Right forelimb (tissue), 1 donor: ENCODE measurements around the gene SPTBN2.

ENCODE experiments used
- DNase-seq: peaks from one replicate; pipeline ENCODE4 v3.0.0-alpha.2; 2018

The SPTBN2 gene

DNA sequence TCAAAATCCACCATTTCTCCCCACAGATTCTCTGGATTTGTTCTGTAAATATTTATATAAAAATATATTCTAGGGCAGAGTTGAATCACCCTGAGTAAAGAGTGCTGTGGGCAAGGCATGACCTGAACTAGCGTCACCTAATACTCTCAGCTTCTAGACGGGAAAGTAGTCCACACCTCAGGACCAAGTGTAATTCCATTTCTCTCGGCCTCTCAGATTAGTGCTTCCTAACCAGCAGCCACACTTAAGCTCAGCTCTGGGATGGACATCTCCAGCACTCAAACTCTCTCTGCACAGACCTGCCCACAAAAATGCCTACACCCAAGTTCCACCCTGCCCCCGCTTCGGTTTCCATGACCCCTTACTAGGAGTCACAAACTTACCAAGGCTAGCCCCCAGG, 5.3 kb downstream of the SPTBN2 start:
- no peak for DNase-seq

DNA sequence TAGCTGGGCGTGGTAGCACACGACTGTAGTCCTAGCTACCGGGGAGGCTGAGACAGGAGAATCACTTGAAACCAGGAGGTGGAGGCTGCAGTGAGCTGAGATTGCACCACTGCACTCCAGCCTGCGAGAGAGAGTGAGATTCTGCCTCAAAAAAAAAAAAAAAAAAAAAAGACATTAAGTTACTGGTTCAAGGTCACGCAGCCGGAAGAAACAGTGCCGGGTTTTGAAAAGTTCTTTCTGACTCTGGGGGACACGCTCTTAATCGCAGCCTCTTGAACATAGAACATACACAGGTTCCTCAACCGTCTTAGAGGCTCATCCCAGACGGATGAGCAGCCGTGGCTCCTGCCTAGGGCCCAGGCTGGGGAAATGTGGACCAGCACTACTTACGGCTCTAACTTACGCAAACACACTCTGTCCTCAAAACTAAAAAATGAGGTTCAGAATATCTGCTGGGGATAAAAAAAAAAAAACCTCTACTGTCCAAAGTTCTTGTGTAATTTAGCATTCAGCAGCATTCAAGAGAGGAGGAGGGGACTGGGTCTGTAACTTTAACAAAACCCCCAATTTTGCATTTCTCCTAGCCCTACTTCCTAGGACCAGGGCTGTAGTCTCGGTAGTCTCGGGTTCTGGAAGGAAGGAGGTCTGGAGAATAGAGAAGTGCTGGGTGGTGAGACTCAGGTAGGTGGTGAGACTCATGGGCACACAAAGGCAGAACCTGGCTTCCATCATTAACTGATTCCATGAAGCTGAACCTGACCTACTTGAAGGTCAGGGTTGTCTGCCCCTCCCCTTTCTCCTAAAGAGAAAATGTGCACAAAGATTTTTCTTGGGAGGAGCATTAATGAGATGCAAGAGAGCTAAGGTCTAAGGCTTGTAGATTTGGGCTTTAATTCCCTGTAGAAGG, 6.0 kb downstream of the SPTBN2 start:
- no peak for DNase-seq

DNA sequence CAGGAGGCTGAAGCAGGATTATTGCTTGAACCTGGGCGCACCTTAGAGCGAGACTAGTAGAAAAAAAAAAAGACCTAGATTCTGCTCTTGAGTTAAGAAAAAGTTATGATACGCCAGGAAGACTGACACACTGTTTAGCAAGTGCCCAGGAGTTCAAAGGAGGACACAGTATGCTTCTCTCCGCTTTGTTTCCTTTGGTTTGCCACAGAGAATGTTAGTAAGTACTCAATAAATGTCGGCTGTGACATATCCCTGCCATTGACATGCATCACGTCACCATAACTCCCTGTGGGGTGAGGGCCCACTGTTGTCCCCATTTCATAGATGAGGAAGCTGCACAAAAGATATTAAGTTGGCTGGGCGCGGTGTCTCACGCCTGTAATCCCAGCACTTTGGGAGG, 7.1 kb downstream of the SPTBN2 start:
- no peak for DNase-seq

DNA sequence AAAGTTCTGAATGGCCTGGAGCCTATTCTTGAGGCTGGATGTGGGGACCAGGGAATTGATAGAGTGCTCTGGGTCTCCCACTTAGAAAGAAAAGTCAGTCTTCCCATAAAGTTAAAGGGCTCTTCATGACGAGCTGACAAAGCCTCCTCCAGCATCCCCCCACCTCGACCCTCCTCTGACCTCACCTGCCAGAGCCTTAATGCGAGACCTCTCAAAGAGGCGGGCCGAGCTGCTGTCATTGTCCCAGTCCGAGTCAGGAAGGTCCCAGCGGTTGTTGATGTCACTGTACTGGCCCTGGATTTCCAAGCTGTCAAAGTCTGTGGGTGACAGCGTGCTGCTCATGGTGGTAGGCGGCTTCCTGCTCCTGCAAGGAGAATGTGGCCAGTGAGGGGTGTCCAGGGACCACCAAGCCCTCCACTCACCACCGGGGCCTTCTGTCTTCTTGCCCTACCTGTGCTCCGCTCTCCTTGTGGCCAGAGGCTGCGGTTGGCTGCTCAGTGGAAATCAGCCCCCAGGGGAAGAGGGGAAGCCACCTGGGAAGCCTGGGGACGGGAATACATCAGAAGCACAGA, 8.0 kb downstream of the SPTBN2 start:
- DNase-seq = no peak

DNA sequence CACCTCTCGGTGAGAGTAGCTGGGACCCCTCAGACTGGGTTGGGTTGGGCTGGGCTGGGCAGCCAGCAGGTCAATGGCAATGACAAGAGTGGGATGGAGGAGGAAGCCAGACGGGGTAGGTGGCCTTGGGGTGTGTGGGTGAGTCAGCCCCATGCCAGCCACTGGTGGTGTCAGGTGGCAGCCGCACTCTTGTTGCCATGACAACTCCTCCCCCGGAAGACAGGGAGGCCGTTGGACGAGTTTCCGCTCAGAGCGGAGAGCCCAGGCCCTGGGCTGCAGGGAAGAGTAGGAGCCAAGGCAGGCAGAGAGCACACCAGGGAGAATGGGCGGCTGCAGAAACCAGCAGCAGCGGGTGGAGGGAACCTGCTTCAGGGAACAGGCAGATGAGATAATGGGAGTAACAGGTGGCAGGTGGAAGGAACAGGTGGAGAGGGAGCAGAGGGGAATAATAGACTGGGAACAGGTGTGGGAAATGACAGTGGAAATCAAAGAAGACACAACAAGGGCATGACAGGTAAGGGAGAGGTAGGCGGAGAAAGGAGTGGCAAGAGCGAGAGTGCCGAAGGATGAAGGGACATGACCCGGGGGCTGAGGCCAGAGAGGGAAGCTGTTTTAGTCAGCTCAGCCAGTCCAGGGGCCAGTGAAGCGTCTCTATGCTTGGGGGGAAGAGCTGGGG, 8.7 kb downstream of the SPTBN2 start:
- DNase-seq = no peak

DNA sequence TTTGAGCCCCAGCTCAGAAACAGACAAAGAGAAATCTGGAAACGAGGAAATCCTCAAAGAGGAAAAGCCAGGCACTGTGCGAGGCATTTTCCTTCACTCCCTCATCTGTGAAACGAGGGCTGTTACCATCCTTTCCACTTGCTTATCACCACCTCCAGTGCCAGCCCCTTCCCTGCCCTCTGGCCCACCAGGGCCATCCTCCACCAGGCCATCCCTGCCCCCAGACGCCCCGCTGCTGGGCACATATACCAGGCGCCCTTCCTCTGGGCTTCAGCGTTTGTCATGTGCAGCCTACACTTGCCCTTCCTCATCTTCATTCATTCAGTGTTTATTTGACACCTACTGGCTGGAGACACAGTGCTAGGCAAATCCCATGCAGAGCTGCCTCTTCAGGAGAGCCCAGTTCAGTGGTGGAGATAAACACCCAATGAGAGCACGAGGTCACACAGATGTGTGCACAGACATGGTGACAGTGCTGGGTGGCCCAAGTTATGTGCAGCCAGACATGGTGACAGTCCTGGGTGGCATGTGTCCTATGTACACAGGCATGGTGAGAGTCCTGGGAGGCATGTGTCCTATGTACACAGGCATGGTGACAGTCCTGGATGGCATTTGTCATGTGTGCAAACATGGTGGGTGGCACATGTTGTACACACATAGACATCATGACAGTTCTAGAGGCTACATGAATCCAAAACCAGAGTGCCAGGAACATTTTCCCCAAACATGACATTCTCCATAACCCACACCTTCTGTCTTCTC, 9.7 kb downstream of the SPTBN2 start:
- no peak for DNase-seq

DNA sequence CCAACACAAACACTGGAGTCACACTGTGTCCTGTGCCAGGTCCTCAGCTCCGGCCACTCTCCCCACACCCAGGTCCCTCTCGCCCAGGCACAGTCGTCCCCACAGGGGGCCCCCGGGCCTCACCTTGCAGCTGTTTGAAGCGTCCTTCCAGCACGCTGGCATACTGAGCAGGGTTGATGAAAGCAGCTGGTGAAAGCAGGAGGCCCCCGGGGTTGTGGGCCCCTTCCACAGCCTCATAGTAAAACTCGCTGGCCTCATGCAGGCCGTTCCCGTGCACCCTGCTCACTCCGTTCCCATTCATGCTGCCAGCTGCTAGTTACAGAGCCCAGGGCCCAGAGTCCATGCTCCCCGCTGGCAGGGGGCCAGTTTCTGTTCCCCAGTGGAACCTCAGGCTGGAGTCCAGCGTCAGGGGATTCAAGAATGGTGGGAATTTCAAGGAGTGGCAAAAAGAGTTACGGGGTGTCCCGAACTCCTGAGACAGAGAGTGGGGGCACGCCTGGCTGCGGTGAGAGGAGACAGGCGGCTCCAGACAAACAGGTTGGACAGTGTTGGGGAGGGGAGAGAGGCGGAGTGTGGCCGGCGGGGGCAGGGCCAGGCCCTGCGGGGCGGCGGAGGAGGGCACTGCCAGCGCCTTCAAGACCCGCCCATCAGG, 10.6 kb downstream of the SPTBN2 start:
- DNase-seq = no peak

DNA sequence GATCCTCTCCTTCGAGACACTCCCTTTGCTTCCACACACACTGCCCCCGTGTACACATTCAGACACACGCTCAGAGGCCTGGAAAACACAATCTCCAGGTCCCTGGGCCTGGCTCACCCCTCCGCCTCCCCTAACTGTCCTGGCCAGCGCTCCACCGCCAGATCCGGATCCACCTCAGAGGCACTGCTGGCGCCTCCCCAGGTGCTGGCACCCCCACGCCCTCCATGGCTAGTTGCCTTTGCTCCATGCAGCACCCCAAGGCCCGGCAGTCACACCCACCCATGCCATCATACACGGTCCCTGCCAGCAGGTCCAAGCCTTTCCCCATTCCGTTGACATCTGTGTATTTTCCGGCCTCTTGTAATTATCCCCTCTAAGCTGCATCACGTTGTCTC, 11.1 kb downstream of the SPTBN2 start:
- DNase-seq = no peak

DNA sequence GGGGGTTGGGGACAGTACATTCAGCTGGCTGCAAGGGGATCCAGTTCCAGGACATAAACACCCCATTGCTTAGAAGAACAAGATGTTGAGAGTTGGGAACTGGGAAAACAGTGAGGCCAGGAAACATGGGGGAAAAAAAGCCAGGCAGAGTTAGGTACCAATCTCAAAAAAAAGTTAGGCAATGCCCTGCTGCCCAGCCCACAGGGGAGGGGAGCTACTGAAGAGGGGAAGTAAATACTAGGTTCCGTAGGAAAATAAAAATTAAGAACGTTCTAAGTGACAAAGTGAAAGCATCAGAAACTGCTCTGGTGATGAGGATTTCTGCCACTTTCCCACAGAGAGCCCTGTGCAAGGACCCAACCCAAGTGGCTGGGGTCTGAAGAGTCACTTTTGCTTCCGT, 12.0 kb downstream of the SPTBN2 start:
- no peak for DNase-seq

DNA sequence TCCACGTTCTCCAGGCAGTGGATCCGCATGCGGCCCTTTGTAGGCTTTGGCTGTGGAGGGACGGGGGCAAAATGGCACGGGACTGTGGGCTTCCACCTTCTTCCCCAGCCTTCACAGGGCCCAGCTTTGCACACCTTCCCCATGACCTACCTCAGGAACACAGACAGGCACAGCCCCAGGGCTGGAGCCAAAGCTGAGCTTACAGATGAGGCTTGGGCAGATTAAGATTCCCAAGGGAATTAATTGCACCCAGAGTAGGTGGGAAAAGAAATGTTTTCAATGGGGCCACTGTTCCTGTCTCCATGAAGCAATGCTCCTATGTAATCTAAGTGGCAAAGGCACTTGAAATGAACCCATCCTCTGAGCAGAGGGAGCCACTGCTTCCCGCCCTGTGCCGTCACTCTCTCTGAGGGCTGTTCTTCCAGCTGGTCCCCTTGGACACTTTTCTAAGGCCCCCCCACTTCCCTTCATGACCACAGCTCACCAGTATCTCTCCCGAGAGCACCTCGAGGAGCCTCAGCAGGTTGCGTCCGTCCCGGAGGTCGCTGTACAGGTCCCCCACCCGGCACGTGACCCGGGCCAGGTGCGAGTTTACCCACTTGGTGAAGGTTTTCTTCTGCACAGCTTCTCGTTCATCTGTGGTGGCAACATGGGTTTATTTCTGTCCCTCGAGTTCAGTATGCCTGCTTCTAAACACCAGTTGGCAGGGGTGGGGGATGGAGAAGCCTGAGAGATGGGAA, 13.5 kb downstream of the SPTBN2 start:
- DNase-seq = no peak

DNA sequence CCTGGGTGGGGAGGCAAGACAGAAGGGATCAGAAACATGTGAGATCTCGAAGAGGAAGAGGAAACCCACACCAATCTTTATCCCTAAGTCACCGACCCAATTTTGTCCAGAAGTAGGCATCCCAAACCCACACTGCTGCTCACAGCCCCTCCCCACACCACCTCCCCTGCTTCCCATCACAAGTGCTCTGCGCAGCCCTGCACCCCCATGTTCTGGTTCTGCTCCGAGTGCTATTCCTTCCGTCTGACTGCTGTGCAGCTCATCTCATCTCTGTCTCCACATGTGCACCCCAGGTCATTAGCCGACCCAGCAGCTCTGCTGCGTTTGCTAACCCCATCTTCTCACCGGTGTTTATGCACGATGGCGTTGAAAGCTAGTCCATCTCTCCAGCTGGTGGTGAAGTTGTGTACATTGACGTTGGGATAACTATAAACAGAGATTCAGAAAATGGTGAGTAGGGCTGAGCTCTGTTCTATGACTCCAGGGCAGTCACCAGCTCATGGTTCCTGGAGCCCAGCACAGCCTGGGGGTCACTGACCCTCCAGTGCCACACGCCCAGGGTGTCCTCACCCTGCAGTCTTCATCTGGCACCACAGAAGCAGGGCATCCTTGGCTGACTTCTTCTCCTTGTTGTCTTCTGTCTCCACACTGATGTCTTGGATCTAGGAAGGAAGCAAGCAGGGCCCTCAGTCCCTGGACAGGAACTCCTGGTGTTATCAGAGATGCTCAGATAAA, 15.1 kb downstream of the SPTBN2 start:
- no peak for DNase-seq

DNA sequence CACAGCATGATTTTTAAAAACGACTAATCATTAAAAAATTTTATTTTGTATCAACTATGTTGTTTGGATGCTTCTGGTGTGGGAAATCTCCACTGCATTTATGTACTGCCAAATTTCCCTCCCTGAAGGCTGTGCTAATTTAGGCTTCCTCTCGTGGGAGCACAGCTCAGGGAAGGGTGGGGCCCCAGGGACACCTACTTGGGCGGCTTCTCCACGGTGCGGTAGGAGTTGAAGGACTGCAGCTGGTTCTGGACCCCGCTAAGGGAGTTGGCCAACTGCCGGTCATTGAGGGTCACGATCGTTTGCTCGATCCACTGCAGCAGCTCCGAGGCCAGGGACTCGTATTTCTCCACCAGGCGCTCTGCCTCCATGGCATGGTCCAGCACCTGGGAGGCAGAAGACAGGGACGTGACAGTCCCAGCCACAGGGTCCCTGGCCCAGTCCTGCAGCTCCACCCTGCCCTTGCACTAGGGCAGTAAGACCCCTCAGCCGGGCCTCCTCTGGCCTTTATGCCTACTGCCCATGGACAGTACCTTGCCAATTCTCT, 18.6 kb downstream of the SPTBN2 start:
- DNase-seq = no peak

DNA sequence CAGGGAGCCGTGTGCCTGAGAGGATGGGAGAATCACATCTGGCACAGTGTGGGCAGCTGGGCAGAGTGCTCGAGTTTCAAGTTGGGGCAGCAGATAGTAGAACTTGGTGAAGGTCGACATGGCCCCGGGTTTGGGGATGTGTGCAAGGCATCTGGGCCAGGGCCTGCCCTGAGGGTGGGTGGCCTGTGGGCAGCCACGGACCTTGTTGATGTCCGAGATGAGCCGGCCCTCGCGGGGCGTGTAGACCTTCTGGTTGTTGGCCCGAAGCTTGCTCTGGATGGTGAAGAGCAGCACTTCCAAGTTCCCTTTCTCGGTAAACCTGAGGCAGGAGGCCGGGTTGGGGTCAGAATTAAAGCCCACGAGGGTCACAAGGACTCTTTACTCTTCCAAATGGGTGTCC, 20.3 kb downstream of the SPTBN2 start:
- no peak for DNase-seq

DNA sequence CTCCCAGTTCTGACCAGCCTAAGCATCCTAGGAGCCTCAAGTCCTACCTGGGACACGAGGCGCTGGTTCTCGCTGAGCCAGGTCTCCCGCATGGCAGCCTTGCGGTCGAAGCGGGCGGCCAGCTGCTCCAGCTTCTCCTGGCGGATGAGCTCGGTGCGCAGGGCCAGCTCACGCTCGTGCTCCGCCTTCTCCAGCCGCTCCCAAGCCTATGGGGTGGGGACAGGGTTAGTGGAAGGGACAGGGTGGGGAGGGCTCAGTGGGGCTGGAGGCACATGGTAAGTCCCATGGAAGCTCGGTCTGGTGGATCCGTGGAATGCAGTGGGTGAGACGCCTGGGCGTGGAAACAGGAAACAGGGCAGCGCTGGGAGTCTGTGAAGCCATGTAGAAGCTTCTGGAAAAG, 20.9 kb downstream of the SPTBN2 start:
- DNase-seq = no peak

DNA sequence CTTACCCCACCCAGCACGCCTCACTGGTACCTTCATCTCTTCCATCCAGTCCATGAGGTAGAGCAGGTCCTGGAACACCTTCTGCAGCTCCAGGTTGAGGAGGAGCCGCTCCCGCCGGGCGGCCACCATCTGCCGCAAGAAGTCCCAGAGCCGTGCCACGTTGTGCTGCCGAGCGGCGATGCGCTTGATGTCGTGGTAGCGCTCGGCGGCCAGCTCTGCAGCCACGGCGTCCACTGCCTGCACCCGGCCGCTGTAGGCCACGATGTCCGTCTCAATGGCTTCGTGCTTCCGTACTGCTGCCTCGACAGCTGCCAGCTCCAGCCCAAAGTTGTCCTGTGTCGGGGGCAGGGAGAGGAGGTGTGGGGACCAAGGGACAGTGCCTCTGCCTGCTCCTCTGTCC, 21.5 kb downstream of the SPTBN2 start:
- no peak for DNase-seq

DNA sequence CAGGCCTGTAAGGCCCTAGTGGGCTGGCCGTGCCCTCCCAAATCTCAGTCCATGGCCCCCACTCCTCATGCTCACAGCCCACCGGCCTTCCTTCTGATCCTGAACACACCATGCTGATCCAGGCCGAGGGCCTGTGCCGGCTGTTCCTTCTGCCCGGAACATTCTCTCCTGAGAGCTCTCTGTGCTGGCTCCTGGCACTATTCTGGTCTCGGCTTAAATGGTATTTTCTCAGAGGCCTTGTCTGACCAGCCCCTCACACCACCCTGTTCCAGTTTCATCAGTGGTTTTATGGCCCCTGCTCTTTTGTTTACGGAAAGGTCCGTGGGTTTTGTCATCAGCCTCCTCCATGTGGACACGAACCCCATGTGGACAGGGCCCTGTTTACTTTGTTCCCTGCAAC, 22.0 kb downstream of the SPTBN2 start:
- no peak for DNase-seq

DNA sequence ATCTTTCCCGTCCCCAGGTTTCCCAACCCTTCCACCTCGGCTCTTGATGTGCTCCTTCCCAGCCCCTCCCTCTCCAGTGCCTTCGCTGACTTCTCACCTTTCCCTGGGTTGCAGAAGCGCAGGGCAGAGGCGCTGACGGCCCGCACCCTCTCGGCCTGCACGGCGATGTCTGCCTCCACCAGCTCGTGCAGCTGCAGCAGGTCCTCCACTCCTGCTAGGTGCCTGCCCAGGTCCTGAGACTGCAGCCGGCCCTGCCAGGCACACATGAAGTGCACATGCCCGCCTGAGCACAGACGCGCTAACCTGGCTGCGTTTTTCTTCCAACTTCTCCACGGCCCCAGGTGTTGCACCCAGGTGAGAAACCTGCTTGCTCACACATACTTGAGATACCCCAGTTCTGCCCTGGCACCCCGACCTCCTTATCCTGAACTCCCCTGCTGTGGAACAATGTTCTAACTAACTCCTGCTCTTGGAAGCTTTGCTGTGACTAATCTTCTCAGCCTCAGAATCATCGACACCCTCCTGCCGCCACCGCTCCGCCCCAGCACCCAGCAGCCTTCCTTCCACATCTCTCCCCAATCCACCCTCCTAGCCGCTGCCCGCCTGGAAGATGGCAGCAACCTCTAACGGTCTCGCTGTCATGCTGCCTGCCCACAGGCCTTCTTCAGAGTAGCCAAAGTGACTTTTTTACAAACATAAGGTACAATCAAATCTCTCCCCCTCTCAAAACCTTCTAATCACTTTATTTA, 23.3 kb downstream of the SPTBN2 start:
- no peak for DNase-seq

DNA sequence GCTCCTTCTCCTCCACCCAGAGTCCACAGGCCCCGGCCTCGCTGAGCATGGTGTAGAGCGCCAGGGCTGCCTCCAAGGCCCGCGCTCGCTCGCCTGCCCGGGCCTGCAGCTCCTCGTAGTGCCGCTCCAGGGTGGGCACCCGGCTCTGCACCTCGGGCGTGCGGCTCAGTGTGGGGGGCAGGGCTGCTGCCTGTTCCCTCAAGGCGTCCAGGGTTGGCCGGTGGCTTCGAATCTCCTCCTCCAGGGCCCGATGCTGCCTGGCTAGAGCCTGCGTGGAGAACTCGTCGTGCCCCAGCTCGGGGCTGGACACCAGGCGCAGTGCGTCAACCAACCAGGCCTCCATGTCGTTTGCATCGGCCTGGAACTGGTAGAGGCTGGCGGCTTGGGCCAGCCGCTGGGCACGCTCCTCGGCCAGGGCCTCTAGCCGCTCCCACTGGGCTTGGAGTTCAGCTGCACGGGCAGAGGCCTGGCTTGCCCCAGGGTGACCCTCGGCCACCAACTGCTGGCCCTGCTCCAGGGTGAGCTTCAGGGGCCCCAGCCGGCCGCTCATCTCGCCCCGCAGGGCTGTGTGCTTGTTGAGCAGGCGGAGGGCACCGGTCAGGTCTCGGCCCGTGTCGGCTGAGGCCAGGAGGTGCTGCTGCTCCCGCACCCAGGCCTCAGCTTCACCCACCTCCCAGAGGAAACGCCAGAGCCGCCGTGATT, 24.2 kb downstream of the SPTBN2 start:
- DNase-seq = no peak

DNA sequence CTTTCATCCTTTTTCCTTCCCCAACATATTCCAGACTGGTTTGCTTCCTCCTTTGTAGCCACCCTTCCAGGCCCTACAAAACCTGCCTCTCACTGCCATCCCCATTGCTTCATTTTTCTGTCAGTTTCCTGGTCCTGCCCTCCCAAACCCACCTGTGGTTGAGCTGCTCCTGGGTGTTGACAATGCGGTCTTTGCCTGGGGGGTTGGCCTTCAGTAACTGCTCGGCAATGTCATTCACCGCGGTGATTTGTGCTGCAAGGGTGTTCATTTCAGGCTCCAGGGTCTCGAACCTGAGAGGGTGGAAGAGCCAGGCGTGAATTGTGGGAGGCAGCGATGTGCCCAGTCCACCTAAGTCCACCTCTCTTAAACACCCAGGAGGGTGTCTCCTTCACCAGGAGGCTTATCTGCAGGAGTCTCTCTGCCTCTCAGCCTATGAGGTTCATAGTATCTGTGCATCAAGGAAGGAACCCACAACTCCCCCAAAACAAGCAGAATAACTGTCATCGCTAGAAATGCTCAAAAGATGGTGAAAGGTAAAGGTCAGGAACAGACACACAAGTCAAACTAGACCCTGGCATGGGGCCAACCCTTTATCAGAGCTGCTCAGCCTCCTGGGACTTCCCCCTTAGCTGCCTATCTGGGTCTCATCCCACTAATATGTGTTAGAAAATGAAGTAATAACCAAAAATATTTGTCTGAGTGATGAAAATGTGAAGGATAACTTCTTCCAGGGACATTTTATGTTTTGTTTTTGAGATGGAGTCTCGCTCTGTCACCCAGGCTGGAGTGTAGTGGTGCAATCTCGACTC, 27.4 kb downstream of the SPTBN2 start:
- no peak for DNase-seq
